GM12874 (cell line): ENCODE measurements around the gene FAM32A.

ENCODE experiments used
- TF ChIP-seq, protein P1 (sequence below): IDR thresholded peaks from 2 replicates; pipeline ENCODE4 v1.5.1; 2011; ENCODE audit warnings: low read depth, mild to moderate bottlenecking, control low read depth, low read length, moderate library complexity; ENCODE audit not compliant: insufficient read depth

The FAM32A gene

DNA sequence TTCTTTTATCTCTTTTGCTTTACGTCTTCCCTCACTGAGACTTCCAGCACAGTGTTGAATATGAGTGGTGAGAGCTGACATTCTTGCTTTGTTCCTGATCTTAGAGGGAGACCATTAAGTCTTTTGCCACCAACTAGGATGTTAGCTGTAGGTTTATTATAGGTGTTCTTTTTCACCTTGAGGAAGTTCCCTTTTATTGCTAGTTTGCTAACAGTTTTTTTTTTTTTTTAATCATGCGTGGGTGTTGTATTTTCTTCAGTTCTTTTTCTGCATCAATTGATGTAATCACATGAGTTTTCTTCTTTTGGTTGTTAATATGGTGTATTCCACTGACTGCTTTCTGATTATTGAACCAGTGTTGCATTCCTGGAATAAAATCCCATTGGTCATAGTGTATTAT, 33.6 kb downstream of the FAM32A start:
- TF ChIP-seq, protein P1, sequence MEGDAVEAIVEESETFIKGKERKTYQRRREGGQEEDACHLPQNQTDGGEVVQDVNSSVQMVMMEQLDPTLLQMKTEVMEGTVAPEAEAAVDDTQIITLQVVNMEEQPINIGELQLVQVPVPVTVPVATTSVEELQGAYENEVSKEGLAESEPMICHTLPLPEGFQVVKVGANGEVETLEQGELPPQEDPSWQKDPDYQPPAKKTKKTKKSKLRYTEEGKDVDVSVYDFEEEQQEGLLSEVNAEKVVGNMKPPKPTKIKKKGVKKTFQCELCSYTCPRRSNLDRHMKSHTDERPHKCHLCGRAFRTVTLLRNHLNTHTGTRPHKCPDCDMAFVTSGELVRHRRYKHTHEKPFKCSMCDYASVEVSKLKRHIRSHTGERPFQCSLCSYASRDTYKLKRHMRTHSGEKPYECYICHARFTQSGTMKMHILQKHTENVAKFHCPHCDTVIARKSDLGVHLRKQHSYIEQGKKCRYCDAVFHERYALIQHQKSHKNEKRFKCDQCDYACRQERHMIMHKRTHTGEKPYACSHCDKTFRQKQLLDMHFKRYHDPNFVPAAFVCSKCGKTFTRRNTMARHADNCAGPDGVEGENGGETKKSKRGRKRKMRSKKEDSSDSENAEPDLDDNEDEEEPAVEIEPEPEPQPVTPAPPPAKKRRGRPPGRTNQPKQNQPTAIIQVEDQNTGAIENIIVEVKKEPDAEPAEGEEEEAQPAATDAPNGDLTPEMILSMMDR: no peak

DNA sequence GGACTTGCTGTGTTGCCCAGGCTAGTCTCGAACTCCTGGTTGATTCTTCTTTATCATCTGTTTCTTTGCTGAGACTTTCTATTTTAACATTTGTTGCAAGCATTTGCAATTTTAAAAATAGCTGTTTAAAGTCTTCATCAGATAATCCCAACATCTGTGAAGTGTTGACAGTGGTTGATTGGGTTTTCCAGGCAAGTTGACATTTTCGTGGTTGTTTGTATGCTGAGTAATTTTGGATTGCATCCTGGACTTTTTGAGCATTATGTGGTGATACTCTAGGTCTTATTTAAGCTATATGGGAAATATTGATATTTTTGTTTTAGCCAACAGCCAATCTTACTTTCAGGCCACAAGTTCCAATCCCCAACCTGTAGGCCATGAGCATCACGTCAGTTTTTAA, 37.6 kb downstream of the FAM32A start:
- TF ChIP-seq, protein P1: no peak

DNA sequence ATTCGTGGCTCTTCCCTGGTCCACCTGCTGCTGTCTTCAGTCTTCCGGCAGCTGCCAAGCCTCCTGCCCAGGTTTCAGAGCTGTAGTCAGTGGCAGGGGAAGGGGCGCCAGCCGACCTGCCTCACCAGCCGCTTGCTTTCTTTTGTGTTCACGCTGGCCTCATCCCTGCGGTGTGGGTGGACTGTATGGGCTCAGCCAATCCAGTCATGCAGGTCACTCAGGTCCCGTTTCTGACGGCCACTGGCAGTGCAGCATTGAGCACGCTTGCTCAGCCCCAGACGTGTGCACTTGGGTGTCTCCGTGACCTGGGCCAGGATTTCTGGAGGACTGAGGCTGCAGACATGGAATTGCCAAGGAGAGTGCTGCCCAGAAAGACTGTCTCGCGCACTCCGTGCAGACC, 38.5 kb downstream of the FAM32A start:
- TF ChIP-seq, protein P1: no peak

DNA sequence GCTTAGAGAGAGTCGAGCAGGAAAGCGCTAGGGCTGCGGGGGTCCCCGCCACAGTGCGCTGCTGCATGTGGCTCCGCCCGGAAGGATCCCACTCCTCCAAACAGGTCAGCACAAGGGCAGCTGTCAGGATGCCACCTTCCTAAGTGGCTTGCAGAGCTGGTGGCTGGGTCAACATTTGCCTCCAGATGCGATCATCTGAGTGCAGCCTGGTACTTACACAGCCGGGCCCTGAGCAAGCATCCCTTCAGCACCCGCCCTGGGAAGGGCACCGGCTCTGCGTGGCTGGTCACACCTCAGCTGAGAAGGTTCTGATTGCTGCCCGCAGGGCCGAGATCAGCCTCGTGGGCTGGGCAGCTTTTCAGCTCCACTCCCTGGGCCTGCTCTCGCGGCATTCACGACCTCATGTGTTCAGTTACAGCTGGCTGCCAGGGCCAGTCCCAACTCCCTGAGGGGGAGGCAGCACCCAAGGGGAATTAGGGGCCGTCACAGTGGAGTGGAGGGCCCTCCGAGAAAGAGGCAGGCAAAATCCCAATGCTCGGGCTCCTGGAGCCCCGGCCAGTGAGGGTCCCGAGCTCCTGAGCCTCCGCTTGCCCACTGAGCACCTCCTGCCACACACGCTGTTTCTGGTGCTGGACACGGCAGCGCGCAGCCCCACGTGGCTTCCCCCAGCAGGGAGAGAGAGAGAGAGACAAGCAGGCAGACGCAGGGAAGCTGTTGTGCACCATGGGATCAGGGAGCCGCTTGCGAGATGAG, 39.3 kb downstream of the FAM32A start:
- TF ChIP-seq, protein P1: no peak

DNA sequence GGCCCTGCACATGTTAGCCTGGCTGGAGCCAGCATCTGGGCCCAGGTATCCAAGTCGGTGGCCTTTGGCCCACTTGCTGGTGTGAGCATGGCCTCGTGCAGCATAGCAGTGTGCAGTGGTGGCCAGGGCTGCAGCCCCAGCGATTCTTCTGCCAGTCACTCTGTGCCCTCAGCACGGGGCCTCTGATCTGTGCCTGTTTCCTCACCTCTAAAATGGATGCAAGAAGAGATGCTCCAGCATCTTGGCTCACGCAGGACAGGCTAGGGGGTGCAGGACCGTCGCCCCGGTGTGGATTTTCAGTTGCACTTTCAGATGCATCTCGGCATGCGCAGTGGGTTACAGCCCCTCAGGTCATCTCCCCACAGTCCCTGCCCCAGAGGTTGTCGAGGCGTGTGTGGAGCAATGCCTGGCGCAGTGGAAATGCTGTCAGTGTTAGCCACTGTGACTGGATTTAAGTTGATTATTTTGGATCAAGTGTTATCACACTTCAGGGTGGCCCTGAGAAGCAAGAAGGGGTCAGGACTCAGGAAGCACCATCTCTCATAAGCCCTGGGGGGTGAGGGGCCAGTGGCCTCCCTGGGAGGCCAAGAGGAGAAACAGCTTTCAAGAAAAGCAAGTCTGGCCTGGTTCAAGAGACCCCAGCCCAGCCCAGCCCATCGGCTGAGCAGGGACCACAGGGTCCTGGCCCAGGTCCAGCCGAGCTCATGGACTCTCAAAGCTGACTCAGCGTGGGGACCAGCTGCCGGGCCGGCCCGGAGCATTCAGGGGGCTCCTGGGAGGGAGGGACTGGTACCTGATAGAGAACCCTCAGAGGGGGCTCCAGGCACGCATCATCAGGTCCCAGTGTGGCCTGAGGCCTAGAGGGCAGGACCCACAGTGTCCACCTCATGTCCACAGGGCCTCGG, 40.3 kb downstream of the FAM32A start:
- TF ChIP-seq, protein P1: no peak

DNA sequence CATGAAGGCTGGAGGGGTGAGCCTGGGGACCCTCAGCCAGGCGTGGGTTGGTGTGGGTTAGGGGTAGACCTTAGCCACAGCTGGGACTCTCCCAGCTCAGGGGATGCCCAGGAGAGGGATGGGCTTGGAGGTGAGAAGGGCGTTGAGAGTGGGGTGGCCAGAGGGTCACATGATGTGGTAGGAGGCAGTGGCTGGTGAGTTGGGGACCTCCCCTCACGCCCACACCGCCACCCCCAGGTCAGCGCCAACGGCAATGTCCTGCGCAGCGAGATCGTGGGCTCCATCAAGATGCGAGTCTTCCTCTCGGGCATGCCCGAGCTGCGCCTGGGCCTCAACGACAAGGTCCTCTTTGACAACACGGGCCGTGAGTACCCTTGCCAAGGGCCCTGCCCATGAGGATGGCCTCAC, 41.0 kb downstream of the FAM32A start:
- TF ChIP-seq, protein P1: no peak
